Peyer's patch (tissue), 4 donors: Measurements from ENCODE around the gene BACH2. TPM values are rescaled to one million over a fixed set of nuclear protein-coding genes. Genes with fewer than 3 reads are reported as not detected.

ENCODE experiments used
- DNase-seq, 3 donors: peaks; one replicate each; pipeline ENCODE4 v3.0.0-alpha.2; 2017 to 2019
- H3K27ac ChIP-seq, 4 donors: fragments of 200-600 bp; sonication (generic); one replicate each; pipeline ENCODE4 v1.5.1; 2016 to 2019
- H3K27me3 ChIP-seq, 2 donors: fragments of 200-600 bp; sonication (generic); one replicate each; pipeline ENCODE4 v1.5.1; 2019
- H3K36me3 ChIP-seq, 3 donors: fragments of 200-600 bp; sonication (generic); one replicate each; pipeline ENCODE4 v1.5.1; 2016 to 2019
- H3K4me1 ChIP-seq, 4 donors: fragments of 200-600 bp; sonication (generic); one replicate each; pipeline ENCODE4 v1.5.1; 2016 to 2019
- H3K4me3 ChIP-seq, 4 donors: fragments of 200-600 bp; sonication (generic); 1 replicate in 3 of 4; 2 replicates in 1 of 4; pipeline ENCODE4 v1.5.1; 2016 to 2019; ENCODE audit warnings: mild to moderate bottlenecking in 1 of 4
- H3K9me3 ChIP-seq, 4 donors: fragments of 200-600 bp; sonication (generic); one replicate each; pipeline ENCODE4 v1.5.1; 2016 to 2019; ENCODE audit warnings: mild to moderate bottlenecking in 1 of 4
- CTCF ChIP-seq, 6 experiments: fragments of 450-650 bp in 4 of 6; fragments of 200-600 bp in 2 of 6; sonication (generic) in 1 of 6; IDR thresholded peaks; one replicate each; pipeline ENCODE4 v1.5.1; 2017 to 2019; ENCODE audit warnings: antibody characterized with exemption in 6 of 6, mild to moderate bottlenecking in 3 of 6, moderate library complexity in 1 of 6
- POLR2A ChIP-seq, 2 donors: fragments of 450-650 bp; IDR thresholded peaks; one replicate each; pipeline ENCODE4 v1.5.1; 2017; ENCODE audit warnings: antibody characterized with exemption in 2 of 2, mild to moderate bottlenecking in 2 of 2, moderate library complexity in 2 of 2
- total RNA-seq, 4 donors: library from RNA; depleted of rRNA; stranded (reverse); fragments of >200 nt; gene quantifications; one replicate each; pipeline ENCODE4 v1.1.0, GENCODE V29; 2016

BACH2 gene
- total RNA-seq, 4 donors from 2014 or later: 0.18 to 26.4 (median 8.2) TPM

GRCh38 chr6:90241229-90241880 is 55.3 kb downstream of the BACH2 start:
- Histone ChIP-seq H3K27ac (no peak overlapping the region), H3K9me3 (no peaks in the 10 kb centered on the region), H3K27me3 (no peaks in the 10 kb centered on the region), H3K36me3 (no peaks in the 10 kb centered on the region), H3K4me1 (peaks cover 0 to 4% (median 0%) of the 10 kb centered on the region in 4 donors), H3K4me3 (no peak overlapping the region)
- TF ChIP-seq CTCF (IDR thresholded peaks at IDR 0.05) (no peak), POLR2A (IDR thresholded peaks at IDR 0.05) (no peak)
- DNase-seq: no peak

GRCh38 chr6:90238496-90239266 is 58.0 kb downstream of the BACH2 start:
- no peaks in the 10 kb centered on the region for H3K36me3 ChIP-seq
- H3K27ac ChIP-seq: peak overlapping the region in 1 of 4 donors; percentile 63
- no peaks in the 10 kb centered on the region for H3K27me3 ChIP-seq
- no peak for TF ChIP-seq POLR2A (IDR thresholded peaks at IDR 0.05)
- TF ChIP-seq CTCF (IDR thresholded peaks at IDR 0.05): no peak
- H3K4me1 ChIP-seq: peaks cover 0 to 4% (median 0%) of the 10 kb centered on the region in 4 donors
- H3K4me3 ChIP-seq: peak overlapping the region in 2 of 4 donors; percentile 11 to 29
- DNase-seq: no peak
- H3K9me3 ChIP-seq: no peaks in the 10 kb centered on the region

GRCh38 chr6:90237350-90237990 is 59.2 kb downstream of the BACH2 start:
- no peaks in the 10 kb centered on the region for H3K36me3 ChIP-seq
- H3K4me1 ChIP-seq: peaks cover 0 to 4% (median 0%) of the 10 kb centered on the region in 4 donors
- no peaks in the 10 kb centered on the region for H3K9me3 ChIP-seq
- no peak for DNase-seq
- no peak for TF ChIP-seq POLR2A (IDR thresholded peaks at IDR 0.05)
- TF ChIP-seq CTCF (IDR thresholded peaks at IDR 0.05): no peak
- no peaks in the 10 kb centered on the region for H3K27me3 ChIP-seq
- H3K27ac ChIP-seq: no peak overlapping the region
- no peak overlapping the region for H3K4me3 ChIP-seq

GRCh38 chr6:90233994-90234393 is 62.6 kb downstream of the BACH2 start:
- peak overlapping the region in 2 of 4 donors; percentile 28 to 34 for H3K27ac ChIP-seq
- TF ChIP-seq POLR2A (IDR thresholded peaks at IDR 0.05) (no peak), CTCF (IDR thresholded peaks at IDR 0.05) (no peak)
- H3K9me3 ChIP-seq: no peaks in the 10 kb centered on the region
- H3K4me1 ChIP-seq: peaks cover 0 to 2% (median 0%) of the 10 kb centered on the region in 4 donors
- no peaks in the 10 kb centered on the region for H3K27me3 ChIP-seq
- peak in 2 of 3 donors; percentile 23 to 64 for DNase-seq
- H3K36me3 ChIP-seq: no peaks in the 10 kb centered on the region
- no peak overlapping the region for H3K4me3 ChIP-seq

GRCh38 chr6:90233213-90233612 is 63.4 kb downstream of the BACH2 start:
- peak overlapping the region in 1 of 4 donors; percentile 28 for H3K27ac ChIP-seq
- H3K4me3 ChIP-seq: no peak overlapping the region
- H3K27me3 ChIP-seq: no peaks in the 10 kb centered on the region
- H3K4me1 ChIP-seq: no peaks in the 10 kb centered on the region
- H3K36me3 ChIP-seq: no peaks in the 10 kb centered on the region
- no peaks in the 10 kb centered on the region for H3K9me3 ChIP-seq
- no peak for DNase-seq
- TF ChIP-seq CTCF (IDR thresholded peaks at IDR 0.05) (no peak), POLR2A (IDR thresholded peaks at IDR 0.05) (no peak)
